ENCODE results near the gene VAC14.

The VAC14 gene

DNA sequence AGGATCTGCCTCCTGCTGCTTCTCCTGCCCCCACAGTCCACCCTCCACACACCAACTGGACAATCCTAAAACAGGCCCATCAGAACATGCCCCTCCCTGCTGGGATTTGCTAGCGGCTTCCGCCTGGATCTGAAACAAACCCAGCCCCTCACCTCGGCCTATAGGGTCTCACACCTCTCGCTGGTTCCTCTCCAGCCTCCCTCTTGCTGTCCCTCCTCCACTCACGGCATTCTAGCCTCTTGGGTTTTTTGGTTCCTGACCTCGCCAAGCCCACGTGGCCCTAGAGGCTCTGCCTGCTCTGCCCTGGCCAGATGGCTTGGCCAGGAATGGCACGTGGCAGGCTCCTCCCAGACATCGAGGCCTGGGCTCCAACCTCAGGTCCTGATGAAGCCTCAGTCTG lies 99.4 kb downstream of the VAC14 start:
- no peak for DNase-seq (ENCODE audit: low read depth)
- in situ Hi-C loops (cut with HindIII; ENCODE audit: low sequenced_read_pairs) = no loop called here
- TF ChIP-seq, protein P1, sequence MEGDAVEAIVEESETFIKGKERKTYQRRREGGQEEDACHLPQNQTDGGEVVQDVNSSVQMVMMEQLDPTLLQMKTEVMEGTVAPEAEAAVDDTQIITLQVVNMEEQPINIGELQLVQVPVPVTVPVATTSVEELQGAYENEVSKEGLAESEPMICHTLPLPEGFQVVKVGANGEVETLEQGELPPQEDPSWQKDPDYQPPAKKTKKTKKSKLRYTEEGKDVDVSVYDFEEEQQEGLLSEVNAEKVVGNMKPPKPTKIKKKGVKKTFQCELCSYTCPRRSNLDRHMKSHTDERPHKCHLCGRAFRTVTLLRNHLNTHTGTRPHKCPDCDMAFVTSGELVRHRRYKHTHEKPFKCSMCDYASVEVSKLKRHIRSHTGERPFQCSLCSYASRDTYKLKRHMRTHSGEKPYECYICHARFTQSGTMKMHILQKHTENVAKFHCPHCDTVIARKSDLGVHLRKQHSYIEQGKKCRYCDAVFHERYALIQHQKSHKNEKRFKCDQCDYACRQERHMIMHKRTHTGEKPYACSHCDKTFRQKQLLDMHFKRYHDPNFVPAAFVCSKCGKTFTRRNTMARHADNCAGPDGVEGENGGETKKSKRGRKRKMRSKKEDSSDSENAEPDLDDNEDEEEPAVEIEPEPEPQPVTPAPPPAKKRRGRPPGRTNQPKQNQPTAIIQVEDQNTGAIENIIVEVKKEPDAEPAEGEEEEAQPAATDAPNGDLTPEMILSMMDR (IDR thresholded peaks at IDR 0.05; ENCODE audit: low read depth, low read length, missing control alignments) = no peak
- no peak overlapping the region for H3K4me3 ChIP-seq (ENCODE audit: low read depth, low read length)

DNA sequence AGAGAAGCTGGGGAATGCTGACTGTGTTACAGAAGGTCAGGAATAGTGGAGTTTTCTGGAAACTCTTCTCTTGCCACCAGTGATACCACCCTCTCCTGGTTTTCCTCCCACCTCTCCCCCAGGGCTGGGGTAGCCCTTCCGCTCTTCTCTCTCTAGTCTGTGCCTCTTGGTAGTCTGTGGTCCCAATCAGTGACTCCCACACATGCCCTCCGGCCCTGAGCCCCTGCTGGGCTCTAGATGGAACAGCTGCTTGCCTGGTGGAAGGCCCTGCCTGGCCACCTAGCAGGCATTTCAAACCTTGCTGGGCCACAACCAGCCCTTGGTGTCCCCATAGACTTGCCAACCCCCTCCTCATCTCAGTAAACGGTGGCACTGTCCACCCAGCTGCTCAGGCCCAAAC lies 99.9 kb downstream of the VAC14 start:
- TF ChIP-seq, protein P1 (IDR thresholded peaks at IDR 0.05; ENCODE audit: low read depth, low read length, missing control alignments) = peak; percentile 5
- H3K4me3 ChIP-seq (ENCODE audit: low read depth, low read length) = no peak overlapping the region
- in situ Hi-C loops (cut with HindIII; ENCODE audit: low sequenced_read_pairs) = no loop called here
- DNase-seq (ENCODE audit: low read depth) = no peak

DNA sequence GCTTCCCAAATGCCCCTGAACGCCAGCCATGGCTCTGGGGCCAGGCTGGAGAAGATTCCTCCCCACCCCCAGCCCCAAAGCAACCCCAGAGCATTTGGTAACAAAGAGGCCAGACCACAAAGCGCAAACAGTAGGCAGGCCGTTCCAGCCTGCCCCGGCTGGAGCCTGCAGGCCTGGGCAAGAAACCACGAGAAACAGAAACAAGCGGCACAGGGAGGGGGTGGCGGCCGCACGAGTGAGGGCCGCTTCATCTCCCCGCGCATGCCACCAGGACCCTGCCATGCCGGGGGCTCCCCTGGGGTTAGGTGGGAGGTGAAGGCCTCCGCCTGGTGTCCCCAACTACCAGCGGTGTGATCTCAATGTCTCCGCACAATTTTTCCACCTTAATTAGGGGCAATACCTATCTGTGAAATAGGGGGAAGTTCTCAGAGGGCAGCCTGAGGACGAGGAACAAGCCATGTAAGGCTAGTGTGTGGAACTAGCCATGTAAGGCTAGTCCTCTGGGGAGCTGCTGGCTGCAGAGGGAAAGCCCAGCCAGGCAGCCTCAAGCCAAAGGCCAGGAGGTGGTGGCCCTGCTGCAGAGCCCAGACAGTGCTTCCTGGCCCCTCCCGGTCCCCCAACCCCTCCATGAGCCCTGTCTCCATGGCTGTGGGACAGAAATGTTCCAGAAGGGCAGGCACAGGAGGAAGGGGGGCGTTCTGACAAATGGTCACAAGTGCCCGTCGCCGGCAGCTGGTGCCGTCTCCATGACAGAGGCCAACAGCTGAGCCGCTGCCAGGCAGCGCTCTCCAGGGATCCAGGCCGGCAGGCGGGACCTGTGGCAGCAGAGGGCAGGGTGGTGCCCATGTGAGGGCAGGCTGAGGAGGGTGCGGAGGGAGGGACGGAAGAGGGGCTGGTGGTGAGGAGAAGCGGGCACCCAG lies 100.6 kb downstream of the VAC14 start:
- TF ChIP-seq, protein P1 (IDR thresholded peaks at IDR 0.05; ENCODE audit: low read depth, low read length, missing control alignments) = no peak
- no peak overlapping the region for H3K4me3 ChIP-seq (ENCODE audit: low read depth, low read length)
- in situ Hi-C loops (cut with HindIII; ENCODE audit: low sequenced_read_pairs) = no loop called here
- peak; percentile 27 for DNase-seq (ENCODE audit: low read depth)

DNA sequence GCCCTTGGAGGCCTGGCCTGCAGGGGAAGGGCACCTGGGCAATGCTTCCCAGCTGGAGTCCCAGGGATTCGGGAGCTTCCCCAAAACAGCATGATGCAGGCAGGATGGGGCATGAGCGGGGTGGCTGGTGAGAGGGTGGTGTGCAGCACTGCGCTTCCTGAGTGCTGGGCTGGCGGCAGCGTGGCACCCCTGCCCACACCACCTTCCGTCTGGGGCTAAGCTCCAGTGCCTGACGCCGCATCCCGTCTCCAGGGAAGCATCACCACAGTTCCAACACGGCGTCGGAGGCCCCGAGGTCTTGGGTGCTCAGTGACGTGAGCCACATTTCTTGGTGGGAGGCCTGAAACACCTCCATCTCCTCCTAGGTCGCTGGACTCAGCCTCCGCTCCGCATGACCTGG lies 101.3 kb downstream of the VAC14 start:
- H3K4me3 ChIP-seq (ENCODE audit: low read depth, low read length) = no peak overlapping the region
- in situ Hi-C loops (cut with HindIII; ENCODE audit: low sequenced_read_pairs) = loop anchor here (5.0 kb wide), 1 partner anchor 63 kb away; no protein-coding TSS in a partner anchor
- TF ChIP-seq, protein P1 (IDR thresholded peaks at IDR 0.05; ENCODE audit: low read depth, low read length, missing control alignments) = no peak
- DNase-seq (ENCODE audit: low read depth) = no peak

DNA sequence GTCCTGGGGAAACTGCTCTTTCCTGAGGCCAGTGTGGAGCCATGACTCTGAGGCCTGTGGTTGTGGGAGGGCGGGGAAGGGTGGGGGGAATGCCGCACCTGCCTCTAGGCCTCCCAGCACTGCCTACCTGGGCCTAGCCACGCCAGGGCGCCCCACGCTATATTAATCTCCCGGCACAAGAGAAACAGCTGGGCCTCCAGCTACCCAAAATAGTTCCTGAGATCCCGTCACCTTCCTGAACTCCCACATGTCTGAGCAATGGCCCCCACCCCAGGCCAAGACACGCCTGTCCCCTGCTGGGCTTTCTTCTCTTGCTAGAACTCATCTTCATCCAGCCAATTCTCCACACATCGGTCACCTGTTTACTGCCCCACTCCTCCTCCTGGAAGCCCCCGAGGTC lies 102.1 kb downstream of the VAC14 start:
- in situ Hi-C loops (cut with HindIII; ENCODE audit: low sequenced_read_pairs) = loop anchor here (5.0 kb wide), 1 partner anchor 63 kb away; no protein-coding TSS in a partner anchor
- no peak for DNase-seq (ENCODE audit: low read depth)
- TF ChIP-seq, protein P1 (IDR thresholded peaks at IDR 0.05; ENCODE audit: low read depth, low read length, missing control alignments) = no peak
- no peak overlapping the region for H3K4me3 ChIP-seq (ENCODE audit: low read depth, low read length)

DNA sequence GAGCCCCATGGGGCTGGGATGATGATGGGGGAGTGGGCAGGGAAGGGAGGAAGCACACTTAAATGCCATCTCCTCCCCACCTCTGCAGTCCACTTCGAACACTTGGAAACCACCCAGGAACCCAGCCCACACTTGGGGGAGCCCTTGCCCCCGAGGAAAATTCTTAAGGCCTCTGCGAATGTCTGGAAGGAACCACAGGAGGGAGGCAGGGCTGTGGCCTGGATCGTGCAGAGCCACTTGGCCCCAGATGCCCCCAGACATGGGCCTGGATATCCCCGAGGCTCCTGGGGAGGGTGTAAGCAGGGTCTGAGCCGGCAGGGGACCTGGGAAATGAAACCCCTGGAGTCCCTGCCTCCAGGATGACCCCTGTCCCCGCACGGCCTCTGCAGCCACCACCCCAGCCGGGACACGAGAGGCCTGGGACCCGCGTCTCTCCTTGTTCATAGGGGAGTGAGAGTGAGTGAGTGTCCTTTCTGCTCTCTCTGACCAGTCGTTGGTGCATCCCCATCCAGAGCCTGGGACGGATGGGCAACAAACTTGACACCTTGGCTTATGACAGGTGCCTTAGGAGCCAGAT lies 103.3 kb downstream of the VAC14 start:
- peak; percentile 49 for DNase-seq (ENCODE audit: low read depth)
- in situ Hi-C loops (cut with HindIII; ENCODE audit: low sequenced_read_pairs) = loop anchor here (5.0 kb wide), 1 partner anchor 65 kb away; no protein-coding TSS in a partner anchor
- H3K4me3 ChIP-seq (ENCODE audit: low read depth, low read length) = no peak overlapping the region
- TF ChIP-seq, protein P1 (IDR thresholded peaks at IDR 0.05; ENCODE audit: low read depth, low read length, missing control alignments) = peak; percentile 10

Data from astrocyte of the cerebellum (primary cell).